Right atrium auricular region (tissue), 2 donors: ENCODE data around the gene COL5A2. TPM values are rescaled to one million over a fixed set of nuclear protein-coding genes. Genes with fewer than 3 reads are reported as not detected.

Experiments used
- DNase-seq: peaks from one replicate; pipeline ENCODE4 v3.0.0-alpha.2; 2019; ENCODE audit warnings: low spot score
- H3K27ac ChIP-seq, 2 donors: fragments of 200-600 bp; sonication (generic); 1 replicate in 1 of 2; 2 replicates in 1 of 2; pipeline ENCODE4 v1.5.1; 2016 to 2019
- H3K27me3 ChIP-seq, 2 donors: fragments of 200-600 bp; sonication (generic); one replicate each; pipeline versions ENCODE4 v1.5.1 to v1.6.0; 2017 to 2019
- H3K36me3 ChIP-seq: fragments of 200-600 bp; sonication (generic); one replicate; pipeline ENCODE4 v1.5.1; 2016
- H3K4me1 ChIP-seq, 2 donors: fragments of 200-600 bp; sonication (generic); one replicate each; pipeline versions ENCODE4 v1.5.1 to v1.6.0; 2017 to 2019
- H3K4me3 ChIP-seq, 2 donors: fragments of 200-600 bp; sonication (generic); 1 replicate in 1 of 2; 2 replicates in 1 of 2; pipeline ENCODE4 v1.5.1; 2017 to 2019; ENCODE audit warnings: mild to moderate bottlenecking in 1 of 2, moderate library complexity in 1 of 2
- H3K9me3 ChIP-seq, 2 donors: fragments of 200-600 bp; sonication (generic); one replicate each; pipeline ENCODE4 v1.5.1; 2019
- total RNA-seq, 2 donors: library from RNA; depleted of rRNA; stranded (reverse); fragments of >200 nt; gene quantifications; one replicate each; pipeline ENCODE4 v1.1.0, GENCODE V29; 2016
- TF ChIP-seq, protein P1 (sequence below), 2 donors: fragments of 200-600 bp; sonication (generic); IDR thresholded peaks; one replicate each; pipeline ENCODE4 v1.5.1; 2019; ENCODE audit warnings: antibody characterized with exemption in 2 of 2

Gene COL5A2
- total RNA-seq, 2 donors from 2014 or later: 15.8 to 24.8 TPM

GRCh38 chr2:189171956-189172609 is 7.5 kb downstream of the COL5A2 start:
- TF ChIP-seq, protein P1, sequence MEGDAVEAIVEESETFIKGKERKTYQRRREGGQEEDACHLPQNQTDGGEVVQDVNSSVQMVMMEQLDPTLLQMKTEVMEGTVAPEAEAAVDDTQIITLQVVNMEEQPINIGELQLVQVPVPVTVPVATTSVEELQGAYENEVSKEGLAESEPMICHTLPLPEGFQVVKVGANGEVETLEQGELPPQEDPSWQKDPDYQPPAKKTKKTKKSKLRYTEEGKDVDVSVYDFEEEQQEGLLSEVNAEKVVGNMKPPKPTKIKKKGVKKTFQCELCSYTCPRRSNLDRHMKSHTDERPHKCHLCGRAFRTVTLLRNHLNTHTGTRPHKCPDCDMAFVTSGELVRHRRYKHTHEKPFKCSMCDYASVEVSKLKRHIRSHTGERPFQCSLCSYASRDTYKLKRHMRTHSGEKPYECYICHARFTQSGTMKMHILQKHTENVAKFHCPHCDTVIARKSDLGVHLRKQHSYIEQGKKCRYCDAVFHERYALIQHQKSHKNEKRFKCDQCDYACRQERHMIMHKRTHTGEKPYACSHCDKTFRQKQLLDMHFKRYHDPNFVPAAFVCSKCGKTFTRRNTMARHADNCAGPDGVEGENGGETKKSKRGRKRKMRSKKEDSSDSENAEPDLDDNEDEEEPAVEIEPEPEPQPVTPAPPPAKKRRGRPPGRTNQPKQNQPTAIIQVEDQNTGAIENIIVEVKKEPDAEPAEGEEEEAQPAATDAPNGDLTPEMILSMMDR (IDR thresholded peaks at IDR 0.05): no peak
- no peak overlapping the region for H3K4me3 ChIP-seq
- no peaks in the 10 kb centered on the region for H3K4me1 ChIP-seq
- DNase-seq: no peak
- no peaks in the 10 kb centered on the region for H3K27me3 ChIP-seq
- no peaks in the 10 kb centered on the region for H3K36me3 ChIP-seq
- H3K9me3 ChIP-seq: no peaks in the 10 kb centered on the region
- H3K27ac ChIP-seq: peak overlapping the region in 1 of 2 donors; percentile 6

- H3K4me3 ChIP-seq: no peak overlapping the region
- no peaks in the 10 kb centered on the region for H3K27me3 ChIP-seq
- TF ChIP-seq, protein P1 (IDR thresholded peaks at IDR 0.05): no peak
- no peak overlapping the region for H3K27ac ChIP-seq
- no peak for DNase-seq
- H3K9me3 ChIP-seq: no peaks in the 10 kb centered on the region
- H3K4me1 ChIP-seq: peaks cover 0 to 6% of the 10 kb centered on the region in 2 donors
- H3K36me3 ChIP-seq: no peaks in the 10 kb centered on the region
These were observed 10.6 kb downstream of the COL5A2 start for GRCh38 chr2:189168856-189169499.

GRCh38 chr2:189165656-189166380 is 13.7 kb downstream of the COL5A2 start:
- Histone ChIP-seq H3K36me3 (no peaks in the 10 kb centered on the region), H3K27ac (peak overlapping the region in 1 of 2 donors; percentile 10), H3K27me3 (no peaks in the 10 kb centered on the region), H3K9me3 (no peaks in the 10 kb centered on the region), H3K4me3 (no peak overlapping the region), H3K4me1 (peaks cover 0 to 11% of the 10 kb centered on the region in 2 donors)
- TF ChIP-seq, protein P1 (IDR thresholded peaks at IDR 0.05): no peak
- no peak for DNase-seq

DNA sequence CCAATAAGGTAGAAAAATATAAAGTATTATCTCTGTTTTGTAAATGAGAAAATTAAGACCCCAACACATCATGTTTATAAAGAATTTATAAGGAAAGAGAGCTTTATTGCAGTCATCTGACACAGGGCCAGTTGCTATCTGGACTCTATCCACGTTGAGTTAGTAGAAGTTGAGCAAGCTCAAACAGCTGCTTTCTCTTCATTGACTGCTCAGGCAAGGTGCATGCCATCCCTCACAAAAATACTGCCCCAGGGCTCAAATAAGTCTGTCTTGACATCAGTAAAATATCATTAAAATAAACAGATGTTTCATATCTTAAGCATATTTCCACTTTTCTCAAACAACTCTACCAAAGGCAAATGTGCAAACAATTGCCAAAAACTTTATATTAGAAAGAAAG is 14.8 kb downstream of the COL5A2 start:
- H3K4me1 ChIP-seq: peaks cover 0 to 11% of the 10 kb centered on the region in 2 donors
- H3K36me3 ChIP-seq: no peaks in the 10 kb centered on the region
- DNase-seq: no peak
- TF ChIP-seq, protein P1 (IDR thresholded peaks at IDR 0.05): no peak
- no peak overlapping the region for H3K4me3 ChIP-seq
- H3K27ac ChIP-seq: peak overlapping the region in 1 of 2 donors; percentile 24
- H3K27me3 ChIP-seq: no peaks in the 10 kb centered on the region
- no peaks in the 10 kb centered on the region for H3K9me3 ChIP-seq

DNA sequence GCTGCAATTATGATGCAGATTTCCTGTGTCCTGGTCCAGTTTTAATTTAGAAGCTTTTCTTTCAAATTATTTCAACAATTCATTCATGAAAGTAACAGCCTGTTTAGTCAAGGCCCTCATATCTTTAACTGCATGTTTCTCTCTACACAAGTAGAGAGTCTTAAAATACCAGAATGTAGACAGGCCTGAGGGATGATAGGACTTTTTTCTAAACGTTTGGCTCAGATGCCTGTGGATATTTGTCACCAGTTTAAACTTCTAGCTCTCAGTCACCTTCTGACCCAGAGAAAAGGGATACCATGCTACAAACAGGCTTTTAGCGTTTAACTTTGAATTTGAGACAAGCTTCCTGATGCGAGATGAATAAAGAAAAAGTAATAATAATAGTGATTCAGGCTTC is 15.7 kb downstream of the COL5A2 start:
- Histone ChIP-seq H3K9me3 (no peaks in the 10 kb centered on the region), H3K36me3 (no peaks in the 10 kb centered on the region), H3K4me3 (no peak overlapping the region), H3K4me1 (peaks cover 0 to 11% of the 10 kb centered on the region in 2 donors), H3K27ac (peak overlapping the region; percentile 18 to 24), H3K27me3 (no peaks in the 10 kb centered on the region)
- DNase-seq: no peak
- TF ChIP-seq, protein P1 (IDR thresholded peaks at IDR 0.05): no peak
